ENCODE measurements around the gene CSF2. TPM values are rescaled to one million over a fixed set of nuclear protein-coding genes. Genes with fewer than 3 reads are reported as not detected.

CSF2 gene
- total RNA-seq, 4 donors from 2014 or later = not detected

GRCh38 chr5:132085686-132086085 is 12.1 kb downstream of the CSF2 start:
- H3K4me1 ChIP-seq = no peaks in the 10 kb centered on the region
- H3K27ac ChIP-seq = no peak overlapping the region
- TF ChIP-seq EP300 (IDR thresholded peaks at IDR 0.05; ENCODE audit: low read depth) (no peak), CTCF (IDR thresholded peaks at IDR 0.05) (no peak), POLR2A (IDR thresholded peaks at IDR 0.05) (no peak), POLR2AphosphoS5 (IDR thresholded peaks at IDR 0.05) (no peak)
- intact Hi-C loops (cut with DNase I; ENCODE audit: low total_unique reads) (no loop called here), in situ Hi-C loops (cut with MboI; ENCODE audit: low pct_ligation_motif_present in 1 of 4, low pct_unique_long_range_greater_than_20kb in 1 of 4, low sequenced_read_pairs in 3 of 4) (no loop called here)
- WGBS, 2 donors (ENCODE audit: low coverage in 1 of 2) = 96% methylated on average over 4 of the region's 4 CpGs; no CpG with 5 or more reads in 1 of the 2 donors
- H3K4me3 ChIP-seq = no peak overlapping the region
- no peaks in the 10 kb centered on the region for H3K27me3 ChIP-seq
- no peaks in the 10 kb centered on the region for H3K36me3 ChIP-seq
- no peaks in the 10 kb centered on the region for H3K9me3 ChIP-seq
- no peak for DNase-seq

GRCh38 chr5:132086277-132086794 is 12.7 kb downstream of the CSF2 start:
- Histone ChIP-seq H3K9me3 (no peaks in the 10 kb centered on the region), H3K4me1 (no peaks in the 10 kb centered on the region), H3K4me3 (no peak overlapping the region), H3K36me3 (no peaks in the 10 kb centered on the region), H3K27ac (no peak overlapping the region), H3K27me3 (no peaks in the 10 kb centered on the region)
- no peak for DNase-seq
- in situ Hi-C loops (cut with MboI; ENCODE audit: low pct_ligation_motif_present in 1 of 4, low pct_unique_long_range_greater_than_20kb in 1 of 4, low sequenced_read_pairs in 3 of 4) (no loop called here), intact Hi-C loops (cut with DNase I; ENCODE audit: low total_unique reads) (no loop called here)
- TF ChIP-seq CTCF (IDR thresholded peaks at IDR 0.05) = no peak
- no peak for TF ChIP-seq EP300 (IDR thresholded peaks at IDR 0.05; ENCODE audit: low read depth)
- TF ChIP-seq POLR2A (IDR thresholded peaks at IDR 0.05) = no peak
- TF ChIP-seq POLR2AphosphoS5 (IDR thresholded peaks at IDR 0.05) = no peak
- 48% methylated on average over 2 of the region's 2 CpGs; no CpG with 5 or more reads in 1 of the 2 donors for WGBS, 2 donors (ENCODE audit: low coverage in 1 of 2)

DNA sequence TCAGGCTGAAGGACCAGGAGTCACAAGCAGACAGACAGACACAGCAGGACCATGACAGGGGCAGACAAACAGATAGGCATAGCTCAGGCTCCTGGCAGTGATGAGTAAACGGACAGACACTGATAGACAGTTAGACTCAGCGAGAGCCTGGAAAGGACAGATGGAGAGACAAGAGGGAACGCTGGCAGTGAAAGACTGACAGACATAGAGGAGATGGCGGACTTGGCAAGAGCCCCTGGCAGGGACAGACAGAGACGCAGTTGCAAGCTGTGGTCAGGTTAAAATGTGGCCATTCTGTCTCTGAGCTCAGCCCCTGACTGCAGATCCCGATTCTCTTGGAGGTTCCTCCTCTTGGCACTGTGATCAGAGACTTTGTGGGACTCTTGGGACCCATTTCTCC is 13.6 kb downstream of the CSF2 start:
- no peak overlapping the region for H3K27ac ChIP-seq
- TF ChIP-seq POLR2AphosphoS5 (IDR thresholded peaks at IDR 0.05) = no peak
- TF ChIP-seq EP300 (IDR thresholded peaks at IDR 0.05; ENCODE audit: low read depth) = no peak
- TF ChIP-seq POLR2A (IDR thresholded peaks at IDR 0.05) = no peak
- TF ChIP-seq CTCF (IDR thresholded peaks at IDR 0.05) = no peak
- in situ Hi-C loops (cut with MboI; ENCODE audit: low pct_ligation_motif_present in 1 of 4, low pct_unique_long_range_greater_than_20kb in 1 of 4, low sequenced_read_pairs in 3 of 4) (no loop called here), intact Hi-C loops (cut with DNase I; ENCODE audit: low total_unique reads) (no loop called here)
- no peaks in the 10 kb centered on the region for H3K27me3 ChIP-seq
- no peaks in the 10 kb centered on the region for H3K4me1 ChIP-seq
- DNase-seq = no peak
- 86 to 96% methylated on average over 5 to 6 of the region's 6 CpGs for WGBS, 2 donors (ENCODE audit: low coverage in 1 of 2)
- no peaks in the 10 kb centered on the region for H3K36me3 ChIP-seq
- H3K4me3 ChIP-seq = no peak overlapping the region
- no peaks in the 10 kb centered on the region for H3K9me3 ChIP-seq

GRCh38 chr5:132087661-132088060 is 14.1 kb downstream of the CSF2 start:
- no peaks in the 10 kb centered on the region for H3K36me3 ChIP-seq
- H3K4me1 ChIP-seq = no peaks in the 10 kb centered on the region
- intact Hi-C loops (cut with DNase I; ENCODE audit: low total_unique reads) = no loop called here
- H3K27me3 ChIP-seq = no peaks in the 10 kb centered on the region
- H3K4me3 ChIP-seq = no peak overlapping the region
- no peak overlapping the region for H3K27ac ChIP-seq
- in situ Hi-C loops (cut with MboI; ENCODE audit: low pct_ligation_motif_present in 1 of 4, low pct_unique_long_range_greater_than_20kb in 1 of 4, low sequenced_read_pairs in 3 of 4) = no loop called here
- DNase-seq = no peak
- no peaks in the 10 kb centered on the region for H3K9me3 ChIP-seq
- TF ChIP-seq POLR2A (IDR thresholded peaks at IDR 0.05) (no peak), CTCF (IDR thresholded peaks at IDR 0.05) (no peak), POLR2AphosphoS5 (IDR thresholded peaks at IDR 0.05) (no peak), EP300 (IDR thresholded peaks at IDR 0.05; ENCODE audit: low read depth) (no peak)
- 91% methylated on average over 8 of the region's 8 CpGs; no CpG with 5 or more reads in 1 of the 2 donors for WGBS, 2 donors (ENCODE audit: low coverage in 1 of 2)

Data from transverse colon (tissue), 4 donors.